A549 treated with RU486 at 1 μM for 4 hours (cell line): Measurements from ENCODE around the gene KCNK15. TPM values are rescaled to one million over a fixed set of nuclear protein-coding genes. Genes with fewer than 3 reads are reported as not detected.

Experiments
- total RNA-seq: library from RNA; stranded (reverse); fragments of 200-300 nt; extraction: Qiagen RNA extraction; gene quantifications from 5 replicates; pipeline ENCODE4 v1.2.3, GENCODE V29; 2022; ENCODE audit warnings: low read depth

Gene KCNK15
- 0.42 to 0.96 TPM (median 0.80 TPM) in 5 replicates for total RNA-seq

DNA sequence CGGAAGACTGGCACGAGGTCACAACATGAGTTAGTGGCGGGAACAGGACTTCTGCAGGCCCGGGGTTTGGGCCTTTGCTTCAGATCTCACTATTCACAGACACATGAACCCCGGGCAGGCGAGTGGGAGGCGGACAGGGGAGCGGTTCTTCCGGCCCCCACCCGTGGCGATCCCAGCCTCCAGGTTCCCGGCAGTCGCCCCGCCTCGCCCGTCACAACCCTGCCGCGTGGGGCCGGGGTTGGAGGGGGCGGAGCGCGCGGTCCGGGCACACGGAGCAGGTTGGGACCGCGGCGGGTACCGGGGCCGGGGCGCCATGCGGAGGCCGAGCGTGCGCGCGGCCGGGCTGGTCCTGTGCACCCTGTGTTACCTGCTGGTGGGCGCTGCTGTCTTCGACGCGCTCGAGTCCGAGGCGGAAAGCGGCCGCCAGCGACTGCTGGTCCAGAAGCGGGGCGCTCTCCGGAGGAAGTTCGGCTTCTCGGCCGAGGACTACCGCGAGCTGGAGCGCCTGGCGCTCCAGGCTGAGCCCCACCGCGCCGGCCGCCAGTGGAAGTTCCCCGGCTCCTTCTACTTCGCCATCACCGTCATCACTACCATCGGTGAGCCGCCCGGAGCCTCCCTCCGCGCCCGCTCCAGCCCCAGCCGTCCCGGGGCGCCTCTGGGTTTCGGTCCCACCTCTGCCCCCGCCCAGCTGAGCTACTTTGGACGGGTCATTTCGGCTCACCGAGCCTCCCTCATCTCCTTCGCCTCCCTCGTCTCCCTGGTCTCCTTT is at the start of gene KCNK15:
KCNK15 (plus strand) TSS at position 268 of the 769 bp plus-strand sequence; CDS start at position 314, 46 bp downstream.

GRCh38 chr20:44714701-44715498 is 30.8 kb upstream of the KCNK15 start, which contains the start of gene CCN5:
Gene CCN5 (plus strand): TSS chr20:44715369. CDS start chr20:44715391, 22 bp downstream.

Other genes with a start within 250 kb of the KCNK15 start
- 61.4 to 82.1 TPM (median 81.4 TPM) in 5 replicates for gene SERINC3, start 223.8 kb upstream of the KCNK15 start, total RNA-seq
- 34.8 to 41.2 TPM (median 40.0 TPM) in 5 replicates for gene PKIG, start 163.3 kb upstream of the KCNK15 start, total RNA-seq
- gene ADA, start 94.2 kb upstream of the KCNK15 start, total RNA-seq = 48.2 to 61.0 TPM (median 54.2 TPM) in 5 replicates
- gene CCN5, start 30.5 kb upstream of the KCNK15 start, total RNA-seq = 22.0 to 38.0 TPM (median 23.7 TPM) in 5 replicates
- gene RIMS4, start 64.7 kb downstream of the KCNK15 start, total RNA-seq = 1.0 to 1.4 TPM (median 1.2 TPM) in 5 replicates
- 195 to 207 TPM (median 204 TPM) in 5 replicates for gene YWHAB, start 139.8 kb downstream of the KCNK15 start, total RNA-seq
- 10.9 to 17.6 TPM (median 15.8 TPM) in 5 replicates for gene PABPC1L, start 164.2 kb downstream of the KCNK15 start, total RNA-seq
- gene TOMM34, start 214.5 kb downstream of the KCNK15 start, total RNA-seq = 40.7 to 48.2 TPM (median 41.1 TPM) in 5 replicates
- gene STK4, start 220.6 kb downstream of the KCNK15 start, total RNA-seq = 10.0 to 14.9 TPM (median 14.1 TPM) in 5 replicates